Transverse colon (tissue), 4 donors: Measurements from ENCODE around the gene FOSL2. TPM values are rescaled to one million over a fixed set of nuclear protein-coding genes. Genes with fewer than 3 reads are reported as not detected.
A peak's percentile ranks its signal among the peaks of the same experiment; 100 is the strongest.

ENCODE experiments used
- DNase-seq: peaks from one replicate; pipeline ENCODE4 v3.0.0-alpha.2; 2019
- H3K27ac ChIP-seq, 4 donors: fragments of 200-600 bp; sonication (generic); 2 replicates each; pipeline ENCODE4 v1.5.1; 2016 to 2018; ENCODE audit warnings: inconsistent platforms in 4 of 4
- H3K27me3 ChIP-seq: fragments of 200-600 bp; sonication (generic); 2 replicates; pipeline ENCODE4 v1.5.1; 2017; ENCODE audit warnings: inconsistent platforms
- H3K36me3 ChIP-seq, 4 donors: fragments of 200-600 bp; sonication (generic); 2 replicates each; pipeline ENCODE4 v1.5.1; 2017 to 2019; ENCODE audit warnings: inconsistent platforms in 4 of 4
- H3K4me1 ChIP-seq, 4 donors: fragments of 200-600 bp; sonication (generic); 2 replicates each; pipeline ENCODE4 v1.5.1; 2017 to 2020; ENCODE audit warnings: inconsistent platforms in 4 of 4
- H3K4me3 ChIP-seq, 4 donors: fragments of 200-600 bp; sonication (generic); 1 replicate in 1 of 4; 2 replicates in 3 of 4; pipeline versions ENCODE4 v1.5.1 to v1.6.1; 2017 to 2019; ENCODE audit warnings: inconsistent platforms in 4 of 4
- H3K9me3 ChIP-seq, 2 donors: fragments of 200-600 bp; sonication (generic); 2 replicates each; pipeline ENCODE4 v1.5.1; 2017 to 2019; ENCODE audit warnings: inconsistent platforms in 2 of 2
- EP300 ChIP-seq: sonication (generic); formaldehyde crosslinking; IDR thresholded peaks from one replicate; pipeline ENCODE4 v1.6.1; 2017; ENCODE audit warnings: antibody characterized with exemption, low read depth
- POLR2A ChIP-seq: fragments of 450-650 bp; IDR thresholded peaks from one replicate; pipeline ENCODE4 v1.6.1; 2016; ENCODE audit warnings: antibody characterized with exemption, mild to moderate bottlenecking, moderate library complexity
- POLR2AphosphoS5 ChIP-seq, 3 donors: sonication (generic); formaldehyde crosslinking; IDR thresholded peaks; one replicate each; pipeline ENCODE4 v1.6.1; 2016; ENCODE audit warnings: antibody characterized with exemption in 3 of 3
- WGBS, 2 donors: methylation state at CpG; one replicate each; pipeline ENCODE4 v1.1.5; 2018; ENCODE audit warnings: low coverage in 1 of 2; 5-methylcytosine and 5-hydroxymethylcytosine counted together
- in situ Hi-C, 4 donors: fragments of 200-750 bp; cut with MboI; loops; one replicate each; pipeline versions ENCODE4 v1.15.0 to v1.15.1; 2017; ENCODE audit warnings: low sequenced_read_pairs in 3 of 4, low pct_ligation_motif_present in 1 of 4, low pct_unique_long_range_greater_than_20kb in 1 of 4
- intact Hi-C: fragments of 100-400 bp; cut with DNase I; formaldehyde crosslinking; loops from one replicate; pipeline ENCODE4 v1.15.1; 2023; ENCODE audit warnings: low total_unique reads
- total RNA-seq, 4 donors: library from RNA; depleted of rRNA; stranded (reverse); fragments of >200 nt; gene quantifications; one replicate each; pipeline ENCODE4 v1.1.0, GENCODE V29; 2016
- TF ChIP-seq, protein P1 (sequence below), 5 experiments: fragments of 200-600 bp in 3 of 5; fragments of 450-650 bp in 2 of 5; sonication (generic) in 3 of 5; IDR thresholded peaks; 1 replicate in 2 of 5; 2 replicates in 3 of 5; pipeline ENCODE4 v1.5.1; 2016 to 2017; ENCODE audit warnings: antibody characterized with exemption in 5 of 5, inconsistent platforms in 3 of 5, mild to moderate bottlenecking in 2 of 5, moderate library complexity in 1 of 5

Gene FOSL2
- total RNA-seq, 4 donors from 2014 or later, result 135 to 358 (median 233) TPM

DNA sequence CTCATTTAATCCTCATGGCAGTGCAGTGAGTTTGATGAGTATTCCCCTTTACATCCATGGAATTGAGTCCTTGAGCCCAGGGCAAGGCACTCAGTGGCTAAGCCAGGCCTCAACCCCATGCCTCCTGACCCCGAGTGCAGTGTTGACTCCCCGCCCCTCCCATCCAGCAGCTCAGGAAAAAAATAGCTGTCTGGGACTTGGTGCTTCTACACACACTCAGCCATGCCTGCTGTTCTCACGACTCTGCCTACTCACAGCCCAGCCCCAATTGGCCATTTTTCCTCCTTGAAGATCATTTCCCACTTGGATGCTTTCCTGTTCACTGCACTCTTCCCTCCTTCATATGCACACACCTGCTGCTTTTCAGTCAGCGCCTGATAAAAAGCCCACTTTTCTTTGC is 8.8 kb downstream of the FOSL2 start:
- H3K9me3 ChIP-seq, result no peaks in the 10 kb centered on the region
- H3K27me3 ChIP-seq, result no peaks in the 10 kb centered on the region
- H3K36me3 ChIP-seq, result peaks cover 0 to 34% (median 20%) of the 10 kb centered on the region in 4 donors
- peak overlapping the region; percentile 100 for H3K27ac ChIP-seq
- no peak overlapping the region for H3K4me3 ChIP-seq
- intact Hi-C loops, result no loop called here
- DNase-seq, result no peak
- in situ Hi-C loops, result loop anchor here in 2 of 4 donors (25.0 kb wide), 1 partner anchor 639 kb away; the partner anchor contains the start of gene MRPL33 (in 2 of the 2)
- WGBS, 2 donors, result 38 to 59% methylated on average over 1 to 4 of the region's 4 CpGs
- TF ChIP-seq POLR2AphosphoS5 (IDR thresholded peaks at IDR 0.05) (peak in 1 of 3 donors; percentile 39), EP300 (no peak), POLR2A (no peak)
- TF ChIP-seq, protein P1, sequence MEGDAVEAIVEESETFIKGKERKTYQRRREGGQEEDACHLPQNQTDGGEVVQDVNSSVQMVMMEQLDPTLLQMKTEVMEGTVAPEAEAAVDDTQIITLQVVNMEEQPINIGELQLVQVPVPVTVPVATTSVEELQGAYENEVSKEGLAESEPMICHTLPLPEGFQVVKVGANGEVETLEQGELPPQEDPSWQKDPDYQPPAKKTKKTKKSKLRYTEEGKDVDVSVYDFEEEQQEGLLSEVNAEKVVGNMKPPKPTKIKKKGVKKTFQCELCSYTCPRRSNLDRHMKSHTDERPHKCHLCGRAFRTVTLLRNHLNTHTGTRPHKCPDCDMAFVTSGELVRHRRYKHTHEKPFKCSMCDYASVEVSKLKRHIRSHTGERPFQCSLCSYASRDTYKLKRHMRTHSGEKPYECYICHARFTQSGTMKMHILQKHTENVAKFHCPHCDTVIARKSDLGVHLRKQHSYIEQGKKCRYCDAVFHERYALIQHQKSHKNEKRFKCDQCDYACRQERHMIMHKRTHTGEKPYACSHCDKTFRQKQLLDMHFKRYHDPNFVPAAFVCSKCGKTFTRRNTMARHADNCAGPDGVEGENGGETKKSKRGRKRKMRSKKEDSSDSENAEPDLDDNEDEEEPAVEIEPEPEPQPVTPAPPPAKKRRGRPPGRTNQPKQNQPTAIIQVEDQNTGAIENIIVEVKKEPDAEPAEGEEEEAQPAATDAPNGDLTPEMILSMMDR (IDR thresholded peaks at IDR 0.05), result no peak
- peaks cover 55 to 87% (median 66%) of the 10 kb centered on the region in 4 donors for H3K4me1 ChIP-seq

DNA sequence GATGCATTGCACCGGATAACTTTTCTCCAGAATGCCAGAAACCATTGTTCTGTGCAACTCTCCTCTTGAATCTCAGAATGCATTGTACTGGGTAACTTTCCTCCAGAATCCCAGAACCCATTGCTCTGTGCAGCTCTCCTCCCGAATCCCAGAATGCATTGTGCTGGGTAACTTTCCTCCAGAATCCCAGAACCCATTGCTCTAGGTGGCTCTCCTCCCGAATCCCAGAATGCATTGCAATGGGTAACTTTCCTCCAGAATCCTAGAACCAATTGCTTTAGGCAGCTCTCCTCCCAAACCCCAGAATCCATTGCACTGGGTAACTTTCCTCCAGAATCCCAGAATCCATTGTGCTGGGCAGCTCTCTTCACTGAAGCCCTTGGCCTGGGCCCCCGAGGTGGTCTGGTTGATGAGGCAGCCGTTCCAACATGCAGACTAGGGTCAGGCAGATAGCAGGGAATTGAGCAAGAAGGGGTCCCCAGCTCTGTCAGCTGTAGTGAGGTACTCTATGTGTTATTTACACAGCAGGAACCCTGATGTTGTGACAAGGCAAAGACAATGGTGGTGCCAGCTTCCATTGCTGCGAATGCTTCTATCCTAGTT is 9.4 kb downstream of the FOSL2 start:
- Histone ChIP-seq H3K4me1 (peaks cover 54 to 90% (median 67%) of the 10 kb centered on the region in 4 donors), H3K9me3 (no peaks in the 10 kb centered on the region), H3K27me3 (no peaks in the 10 kb centered on the region), H3K36me3 (peaks cover 0 to 40% (median 23%) of the 10 kb centered on the region in 4 donors), H3K4me3 (no peak overlapping the region), H3K27ac (peak overlapping the region in 2 of 4 donors; percentile 100)
- WGBS, 2 donors, result 86 to 100% methylated on average over 3 to 6 of the region's 6 CpGs
- TF ChIP-seq POLR2A (no peak), EP300 (no peak), POLR2AphosphoS5 (IDR thresholded peaks at IDR 0.05) (peak in 1 of 3 donors; percentile 9)
- TF ChIP-seq, protein P1 (IDR thresholded peaks at IDR 0.05), result no peak
- DNase-seq, result no peak
- in situ Hi-C loops (loop anchor here in 2 of 4 donors (25.0 kb wide), 1 partner anchor 640 kb away; the partner anchor contains the start of gene MRPL33 (in 2 of the 2)), intact Hi-C loops (no loop called here)

DNA sequence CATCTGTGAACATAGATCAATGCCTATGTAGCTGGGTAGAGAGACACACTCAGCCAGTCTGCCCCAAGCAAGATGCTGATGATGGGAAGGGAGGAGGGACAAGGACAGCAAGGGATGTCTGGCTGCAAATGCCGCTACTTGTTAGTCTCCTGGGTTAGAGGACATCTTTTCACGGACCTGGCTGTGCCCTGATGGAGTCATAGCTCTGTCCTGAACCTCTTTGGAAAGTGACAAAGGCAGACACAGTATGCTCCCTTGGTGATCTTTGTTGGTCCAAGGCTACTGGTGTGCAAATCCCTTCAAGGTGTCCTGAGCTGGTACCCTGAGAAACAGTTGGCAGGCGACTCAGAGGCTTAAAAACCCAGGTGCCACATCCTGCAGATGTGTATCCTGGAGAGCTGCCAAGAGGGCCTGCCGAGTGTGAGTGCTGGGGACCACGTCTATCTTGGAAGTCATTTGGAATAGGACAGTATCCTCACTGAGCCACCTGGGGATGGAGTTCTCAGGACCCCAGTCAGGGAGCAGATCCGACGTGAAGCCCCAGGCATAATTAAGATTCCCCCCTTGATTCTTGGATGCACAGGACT is 10.8 kb downstream of the FOSL2 start:
- H3K9me3 ChIP-seq, result no peaks in the 10 kb centered on the region
- TF ChIP-seq POLR2AphosphoS5 (IDR thresholded peaks at IDR 0.05), result peak in 2 of 3 donors; percentile 8 to 24
- TF ChIP-seq, protein P1 (IDR thresholded peaks at IDR 0.05), result no peak
- no peak overlapping the region for H3K4me3 ChIP-seq
- no peak for DNase-seq
- H3K27me3 ChIP-seq, result no peaks in the 10 kb centered on the region
- 58 to 61% methylated on average over 5 to 7 of the region's 7 CpGs for WGBS, 2 donors
- in situ Hi-C loops (loop anchor here in 2 of 4 donors (25.0 kb wide), 1 partner anchor 641 kb away; the partner anchor contains the start of gene MRPL33 (in 2 of the 2)), intact Hi-C loops (no loop called here)
- peaks cover 0 to 53% (median 31%) of the 10 kb centered on the region in 4 donors for H3K36me3 ChIP-seq
- peaks cover 50 to 90% (median 60%) of the 10 kb centered on the region in 4 donors for H3K4me1 ChIP-seq
- H3K27ac ChIP-seq, result peak overlapping the region in 1 of 4 donors; percentile 4

DNA sequence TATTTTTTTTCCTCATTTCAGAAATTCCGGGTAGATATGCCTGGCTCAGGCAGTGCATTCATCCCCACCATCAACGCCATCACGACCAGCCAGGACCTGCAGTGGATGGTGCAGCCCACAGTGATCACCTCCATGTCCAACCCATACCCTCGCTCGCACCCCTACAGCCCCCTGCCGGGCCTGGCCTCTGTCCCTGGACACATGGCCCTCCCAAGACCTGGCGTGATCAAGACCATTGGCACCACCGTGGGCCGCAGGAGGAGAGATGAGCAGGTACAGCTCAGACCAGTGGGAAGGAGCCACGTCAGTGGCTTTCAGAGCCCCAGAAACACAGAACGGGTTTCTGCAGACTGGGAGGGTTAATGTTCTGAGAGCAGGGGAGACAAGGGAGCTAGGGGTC is 11.4 kb downstream of the FOSL2 start:
- WGBS, 2 donors, result 80 to 95% methylated on average over 1 to 11 of the region's 11 CpGs
- in situ Hi-C loops, result loop anchor here in 2 of 4 donors (25.0 kb wide), 1 partner anchor 642 kb away; the partner anchor contains the start of gene MRPL33 (in 2 of the 2)

More for the DNA sequence above, 11.4 kb downstream of the FOSL2 start:
- Histone ChIP-seq H3K27me3 (no peaks in the 10 kb centered on the region), H3K27ac (peak overlapping the region in 1 of 4 donors; percentile 4), H3K4me3 (no peak overlapping the region), H3K36me3 (peaks cover 0 to 60% (median 34%) of the 10 kb centered on the region in 4 donors), H3K4me1 (peaks cover 44 to 90% (median 55%) of the 10 kb centered on the region in 4 donors), H3K9me3 (no peaks in the 10 kb centered on the region)
- no peak for DNase-seq
- TF ChIP-seq POLR2A (no peak), EP300 (no peak), POLR2AphosphoS5 (IDR thresholded peaks at IDR 0.05) (no peak)
- TF ChIP-seq, protein P1 (IDR thresholded peaks at IDR 0.05), result no peak
- intact Hi-C loops, result no loop called here
